Panc1 (cell line): ENCODE data around the gene WDR89. TPM values are rescaled to one million over a fixed set of nuclear protein-coding genes. Genes with fewer than 3 reads are reported as not detected.

Experiments
- ATAC-seq: fragments of 200-7000 bp; cut with Tn5 transposase; 2 replicates; pipeline ENCODE4 v1.9.1; 2020; ENCODE audit warnings: mild to moderate bottlenecking, moderate library complexity
- BruUV-seq: library from RNA; stranded (reverse); fragments of 400-500 nt; replicated peaks from 2 replicates; lab custom pipeline; 2021; lab: Mats Ljungman, UMichigan
- CTCF ChIA-PET: fragments of 300-600 bp; sonication (Branson Sonifier 250); formaldehyde crosslinking; loops from one replicate; lab custom pipeline; 2022; ENCODE audit warnings: antibody characterized with exemption; lab: Charles Lee
- POLR2A ChIA-PET: fragments of 300-600 bp; sonication (Branson Sonifier 250); formaldehyde crosslinking; loops from one replicate; lab custom pipeline; 2022; ENCODE audit warnings: antibody characterized with exemption; lab: Charles Lee
- DNase-seq: peaks from one replicate; pipeline ENCODE4 v3.0.0-alpha.2; 2010; ENCODE audit warnings: low read depth, low spot score
- H3K27ac ChIP-seq: 2 replicates; pipeline ENCODE4 v1.5.1; 2011; ENCODE audit warnings: mild to moderate bottlenecking, low read length, inconsistent platforms
- H3K27me3 ChIP-seq: fragments of 200-500 bp; sonication (Bioruptor generic); 2 replicates; pipeline ENCODE4 v1.6.0; 2014; ENCODE audit warnings: low read length, inconsistent platforms; ENCODE audit not compliant: control insufficient read depth, insufficient read depth
- H3K36me3 ChIP-seq: fragments of 200-500 bp; sonication (Bioruptor generic); 2 replicates; pipeline ENCODE4 v1.5.1; 2014; ENCODE audit warnings: inconsistent platforms, mild to moderate bottlenecking, low read length, moderate library complexity; ENCODE audit not compliant: control insufficient read depth, insufficient read depth
- H3K4me1 ChIP-seq: 2 replicates; pipeline ENCODE4 v1.5.1; 2011; ENCODE audit warnings: inconsistent platforms, mild to moderate bottlenecking, low read length, moderate library complexity; ENCODE audit not compliant: control insufficient read depth, insufficient read depth
- H3K4me3 ChIP-seq, 2 experiments: 2 replicates each; pipeline ENCODE4 v1.5.1; 2011 to 2012; ENCODE audit warnings: low read depth in 2 of 2, low read length in 2 of 2, mild to moderate bottlenecking in 2 of 2, inconsistent platforms in 1 of 2, moderate library complexity in 1 of 2
- H3K9me3 ChIP-seq: fragments of 200-500 bp; sonication (Bioruptor generic); 2 replicates; pipeline ENCODE4 v1.5.1; 2014; ENCODE audit warnings: low read depth, mild to moderate bottlenecking, inconsistent platforms, low read length, moderate library complexity; ENCODE audit not compliant: control insufficient read depth, insufficient read depth
- POLR2AphosphoS5 ChIP-seq: IDR thresholded peaks from 2 replicates; pipeline ENCODE4 v1.6.1; 2012; ENCODE audit warnings: mild to moderate bottlenecking, low read depth, low read length, moderate library complexity
- SIN3A ChIP-seq: IDR thresholded peaks from 2 replicates; pipeline ENCODE4 v1.6.1; 2012; ENCODE audit warnings: low read depth, mild to moderate bottlenecking, low read length, moderate library complexity, borderline replicate concordance; ENCODE audit not compliant: insufficient read depth
- TCF7L2 ChIP-seq: IDR thresholded peaks from 2 replicates; pipeline ENCODE4 v1.6.1; 2011; ENCODE audit warnings: mild to moderate bottlenecking, low read depth, low read length, inconsistent platforms
- in situ Hi-C: cut with HindIII; loops from 2 replicates; pipeline ENCODE4 v1.10.0; 2016; ENCODE audit warnings: low sequenced_read_pairs, low pct_unique_long_range_greater_than_20kb
- intact Hi-C: fragments of 100-400 bp; cut with micrococcal nuclease; formaldehyde crosslinking; loops from one replicate; pipeline ENCODE4 v1.10.0; 2022; ENCODE audit not compliant: unreplicated experiment
- total RNA-seq: library from RNA; stranded (reverse); gene quantifications from one replicate; pipeline ENCODE4 v1.2.1, GENCODE V29; 2021; ENCODE audit not compliant: unreplicated experiment
- TF ChIP-seq, protein P1 (sequence below), 2 experiments: IDR thresholded peaks; 2 replicates each; pipeline ENCODE4 v1.6.1; 2011 to 2012; ENCODE audit warnings: low read depth in 2 of 2, control low read depth in 1 of 2, low read length in 1 of 2, mild to moderate bottlenecking in 1 of 2, moderate library complexity in 1 of 2; ENCODE audit not compliant: insufficient read depth in 1 of 2
- TF ChIP-seq, protein P2 (sequence below): fragments of 450-650 bp; IDR thresholded peaks from 2 replicates; pipeline ENCODE4 v1.5.1; 2017; ENCODE audit warnings: mild to moderate bottlenecking

WDR89 gene
- total RNA-seq, 1 experiment from 2014 or later = 13.0 TPM

DNA sequence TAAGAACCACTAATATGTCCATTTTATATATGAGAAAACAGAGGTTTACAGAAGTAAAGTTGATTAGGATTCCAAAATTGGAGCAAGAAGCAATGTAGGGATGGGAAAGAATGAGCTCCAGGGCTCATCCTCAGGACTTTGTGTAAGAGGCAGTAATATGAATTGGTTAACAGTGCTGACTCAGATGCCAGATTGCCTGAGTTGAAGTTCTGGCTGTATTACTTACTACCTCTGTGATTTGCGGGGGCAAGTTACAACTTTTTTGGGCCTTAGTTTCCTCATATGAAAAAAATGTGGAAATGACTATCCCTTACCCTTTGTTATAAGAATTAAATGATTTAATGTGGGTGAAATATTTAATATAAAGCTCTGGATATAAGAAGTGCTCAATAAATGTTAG lies 63.4 kb downstream of the WDR89 start:
- POLR2A ChIA-PET = no interaction called here
- BruUV-seq = no TSS peak
- Histone ChIP-seq H3K27ac (no peak overlapping the region), H3K9me3 (no peaks in the 10 kb centered on the region), H3K4me3 (no peak overlapping the region), H3K4me1 (no peaks in the 10 kb centered on the region), H3K36me3 (no peaks in the 10 kb centered on the region), H3K27me3 (no peaks in the 10 kb centered on the region)
- CTCF ChIA-PET = no interaction called here
- DNase-seq = no peak
- in situ Hi-C loops (no loop called here), intact Hi-C loops (no loop called here)
- no peak for ATAC-seq
- no peak for TF ChIP-seq TCF7L2
- no peak for TF ChIP-seq POLR2AphosphoS5
- TF ChIP-seq, protein P1, sequence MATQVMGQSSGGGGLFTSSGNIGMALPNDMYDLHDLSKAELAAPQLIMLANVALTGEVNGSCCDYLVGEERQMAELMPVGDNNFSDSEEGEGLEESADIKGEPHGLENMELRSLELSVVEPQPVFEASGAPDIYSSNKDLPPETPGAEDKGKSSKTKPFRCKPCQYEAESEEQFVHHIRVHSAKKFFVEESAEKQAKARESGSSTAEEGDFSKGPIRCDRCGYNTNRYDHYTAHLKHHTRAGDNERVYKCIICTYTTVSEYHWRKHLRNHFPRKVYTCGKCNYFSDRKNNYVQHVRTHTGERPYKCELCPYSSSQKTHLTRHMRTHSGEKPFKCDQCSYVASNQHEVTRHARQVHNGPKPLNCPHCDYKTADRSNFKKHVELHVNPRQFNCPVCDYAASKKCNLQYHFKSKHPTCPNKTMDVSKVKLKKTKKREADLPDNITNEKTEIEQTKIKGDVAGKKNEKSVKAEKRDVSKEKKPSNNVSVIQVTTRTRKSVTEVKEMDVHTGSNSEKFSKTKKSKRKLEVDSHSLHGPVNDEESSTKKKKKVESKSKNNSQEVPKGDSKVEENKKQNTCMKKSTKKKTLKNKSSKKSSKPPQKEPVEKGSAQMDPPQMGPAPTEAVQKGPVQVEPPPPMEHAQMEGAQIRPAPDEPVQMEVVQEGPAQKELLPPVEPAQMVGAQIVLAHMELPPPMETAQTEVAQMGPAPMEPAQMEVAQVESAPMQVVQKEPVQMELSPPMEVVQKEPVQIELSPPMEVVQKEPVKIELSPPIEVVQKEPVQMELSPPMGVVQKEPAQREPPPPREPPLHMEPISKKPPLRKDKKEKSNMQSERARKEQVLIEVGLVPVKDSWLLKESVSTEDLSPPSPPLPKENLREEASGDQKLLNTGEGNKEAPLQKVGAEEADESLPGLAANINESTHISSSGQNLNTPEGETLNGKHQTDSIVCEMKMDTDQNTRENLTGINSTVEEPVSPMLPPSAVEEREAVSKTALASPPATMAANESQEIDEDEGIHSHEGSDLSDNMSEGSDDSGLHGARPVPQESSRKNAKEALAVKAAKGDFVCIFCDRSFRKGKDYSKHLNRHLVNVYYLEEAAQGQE (IDR thresholded peaks at IDR 0.05; ENCODE audit: insufficient read depth in 1 of 2, low read depth in 2 of 2, low read length in 1 of 2) = no peak
- no peak for TF ChIP-seq SIN3A
- TF ChIP-seq, protein P2, sequence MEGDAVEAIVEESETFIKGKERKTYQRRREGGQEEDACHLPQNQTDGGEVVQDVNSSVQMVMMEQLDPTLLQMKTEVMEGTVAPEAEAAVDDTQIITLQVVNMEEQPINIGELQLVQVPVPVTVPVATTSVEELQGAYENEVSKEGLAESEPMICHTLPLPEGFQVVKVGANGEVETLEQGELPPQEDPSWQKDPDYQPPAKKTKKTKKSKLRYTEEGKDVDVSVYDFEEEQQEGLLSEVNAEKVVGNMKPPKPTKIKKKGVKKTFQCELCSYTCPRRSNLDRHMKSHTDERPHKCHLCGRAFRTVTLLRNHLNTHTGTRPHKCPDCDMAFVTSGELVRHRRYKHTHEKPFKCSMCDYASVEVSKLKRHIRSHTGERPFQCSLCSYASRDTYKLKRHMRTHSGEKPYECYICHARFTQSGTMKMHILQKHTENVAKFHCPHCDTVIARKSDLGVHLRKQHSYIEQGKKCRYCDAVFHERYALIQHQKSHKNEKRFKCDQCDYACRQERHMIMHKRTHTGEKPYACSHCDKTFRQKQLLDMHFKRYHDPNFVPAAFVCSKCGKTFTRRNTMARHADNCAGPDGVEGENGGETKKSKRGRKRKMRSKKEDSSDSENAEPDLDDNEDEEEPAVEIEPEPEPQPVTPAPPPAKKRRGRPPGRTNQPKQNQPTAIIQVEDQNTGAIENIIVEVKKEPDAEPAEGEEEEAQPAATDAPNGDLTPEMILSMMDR = no peak

DNA sequence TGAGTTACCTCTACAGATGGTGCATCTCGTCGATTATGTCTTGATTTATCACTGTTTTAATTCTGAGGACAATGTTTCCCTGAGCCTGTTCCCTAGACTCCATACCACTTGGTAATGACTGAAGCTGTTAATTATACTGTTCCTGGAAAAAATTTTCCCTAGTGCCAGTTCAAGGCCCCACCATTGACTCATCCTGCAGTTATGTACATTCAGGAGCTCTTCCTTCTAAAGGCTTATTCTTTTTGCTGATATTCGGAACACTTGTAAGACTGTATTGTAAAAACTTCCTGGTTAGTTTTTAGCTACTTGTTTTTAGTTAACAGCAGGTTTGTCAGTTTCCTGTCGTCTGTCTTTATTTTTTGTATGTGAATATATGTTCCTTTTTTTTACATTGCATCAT lies 68.1 kb downstream of the WDR89 start:
- TF ChIP-seq POLR2AphosphoS5 (no peak), TCF7L2 (no peak), SIN3A (no peak)
- TF ChIP-seq, protein P2 = no peak
- TF ChIP-seq, protein P1 (IDR thresholded peaks at IDR 0.05; ENCODE audit: insufficient read depth in 1 of 2, low read depth in 2 of 2, low read length in 1 of 2) = no peak
- H3K4me3 ChIP-seq = no peak overlapping the region
- no peak for DNase-seq
- H3K4me1 ChIP-seq = no peaks in the 10 kb centered on the region
- CTCF ChIA-PET = interaction anchor here (0.6 kb wide), 1 partner anchor 176 kb away, joined by 3 read pairs; no protein-coding TSS in a partner anchor
- BruUV-seq = no TSS peak
- H3K27me3 ChIP-seq = no peaks in the 10 kb centered on the region
- H3K9me3 ChIP-seq = no peaks in the 10 kb centered on the region
- in situ Hi-C loops = no loop called here
- ATAC-seq = no peak
- no peaks in the 10 kb centered on the region for H3K36me3 ChIP-seq
- POLR2A ChIA-PET = no interaction called here
- no peak overlapping the region for H3K27ac ChIP-seq
- intact Hi-C loops = no loop called here
